Smooth muscle cell (in vitro differentiated cells): Measurements from ENCODE around the gene RBPJL. TPM values are rescaled to one million over a fixed set of nuclear protein-coding genes. Genes with fewer than 3 reads are reported as not detected.

Source experiments
- DNase-seq: peaks from one replicate; lab custom pipeline; 2025; ENCODE audit not compliant: unreplicated experiment; lab: John Stamatoyannopoulos, UW
- H2AFZ ChIP-seq: fragments of 200-600 bp; sonication (generic); 2 replicates; pipeline ENCODE4 v1.6.0; 2016; ENCODE audit warnings: antibody characterized with exemption, low read depth, mild to moderate bottlenecking
- H3F3A ChIP-seq: fragments of 200-600 bp; sonication (generic); 2 replicates; pipeline ENCODE4 v1.6.0; 2017; ENCODE audit warnings: antibody characterized with exemption, low read depth
- H3K27ac ChIP-seq: fragments of 200-600 bp; sonication (generic); 2 replicates; pipeline ENCODE4 v1.5.1; 2016; ENCODE audit warnings: low read depth, mild to moderate bottlenecking
- H3K27me3 ChIP-seq: fragments of 200-600 bp; sonication (generic); 2 replicates; pipeline ENCODE4 v1.6.1; 2016; ENCODE audit warnings: low read depth, mild to moderate bottlenecking
- H3K36me3 ChIP-seq: fragments of 200-600 bp; sonication (generic); 2 replicates; pipeline ENCODE4 v1.5.1; 2016; ENCODE audit warnings: low read depth
- H3K4me1 ChIP-seq: fragments of 200-600 bp; sonication (generic); 2 replicates; pipeline ENCODE4 v1.5.1; 2016; ENCODE audit warnings: low read depth
- H3K4me2 ChIP-seq: fragments of 200-600 bp; sonication (generic); 2 replicates; pipeline ENCODE4 v1.6.0; 2016; ENCODE audit warnings: mild to moderate bottlenecking
- H3K4me3 ChIP-seq: fragments of 200-600 bp; sonication (generic); 2 replicates; pipeline ENCODE4 v1.5.1; 2016; ENCODE audit warnings: mild to moderate bottlenecking
- H3K79me2 ChIP-seq: fragments of 200-600 bp; sonication (generic); 2 replicates; pipeline ENCODE4 v1.6.0; 2016; ENCODE audit warnings: low read depth, mild to moderate bottlenecking
- H3K9ac ChIP-seq: fragments of 200-600 bp; sonication (generic); 2 replicates; pipeline ENCODE4 v1.6.0; 2016; ENCODE audit warnings: low read depth
- H3K9me3 ChIP-seq: fragments of 200-600 bp; sonication (generic); replicated peaks from 2 replicates; pipeline ENCODE4 v1.5.1; 2016; ENCODE audit warnings: low read depth
- H4K20me1 ChIP-seq: fragments of 200-600 bp; sonication (generic); 2 replicates; pipeline ENCODE4 v1.6.0; 2016; ENCODE audit warnings: low read depth
- WGBS: methylation state at CpG from one replicate; pipeline ENCODE4 v1.1.7; 2016; ENCODE audit warnings: low lambda C conversion rate; 5-methylcytosine and 5-hydroxymethylcytosine counted together
- polyA plus RNA-seq: library from polyadenylated mRNA; unstranded; fragments of >200 nt; fragmentation: Nextera tagmentation; extraction: Ambion mirVana; gene quantifications from 2 replicates; pipeline ENCODE4 v1.2.1, GENCODE V29; 2016
- total RNA-seq: library from RNA; depleted of rRNA; stranded (reverse); fragments of >200 nt; gene quantifications from 2 replicates; pipeline ENCODE4 v1.2.3, GENCODE V29; 2014
- TF ChIP-seq, protein P1 (sequence below): fragments of 200-600 bp; sonication (generic); IDR thresholded peaks from 2 replicates; pipeline ENCODE4 v1.5.1; 2017; ENCODE audit warnings: borderline replicate concordance, mild to moderate bottlenecking, antibody characterized with exemption; ENCODE audit not compliant: insufficient read depth, poor library complexity, severe bottlenecking

The RBPJL gene
- total and polyA plus RNA-seq, 2 experiments from 2014 or later, result not detected

DNA sequence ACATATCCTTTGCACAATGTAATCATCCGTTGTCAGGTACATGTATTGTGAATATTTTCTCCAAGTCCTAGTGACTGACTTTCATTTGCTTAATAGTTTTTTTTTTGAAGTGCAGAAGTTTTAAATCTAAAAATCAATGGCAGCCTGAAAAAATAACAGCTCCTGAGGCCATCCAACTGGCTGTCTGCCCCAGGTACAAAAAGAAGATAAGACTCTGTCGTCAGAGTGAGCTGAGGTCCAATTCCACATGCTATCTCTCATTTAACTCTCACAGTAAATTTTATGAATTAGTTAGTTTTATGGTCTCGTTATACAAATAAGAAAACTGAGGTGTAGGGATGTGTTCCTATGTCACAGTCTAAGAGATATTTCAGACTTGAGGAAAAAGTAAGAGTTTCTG lies 31.3 kb upstream of the RBPJL start:
- H3K4me2 ChIP-seq, result no peak overlapping the region
- TF ChIP-seq, protein P1, sequence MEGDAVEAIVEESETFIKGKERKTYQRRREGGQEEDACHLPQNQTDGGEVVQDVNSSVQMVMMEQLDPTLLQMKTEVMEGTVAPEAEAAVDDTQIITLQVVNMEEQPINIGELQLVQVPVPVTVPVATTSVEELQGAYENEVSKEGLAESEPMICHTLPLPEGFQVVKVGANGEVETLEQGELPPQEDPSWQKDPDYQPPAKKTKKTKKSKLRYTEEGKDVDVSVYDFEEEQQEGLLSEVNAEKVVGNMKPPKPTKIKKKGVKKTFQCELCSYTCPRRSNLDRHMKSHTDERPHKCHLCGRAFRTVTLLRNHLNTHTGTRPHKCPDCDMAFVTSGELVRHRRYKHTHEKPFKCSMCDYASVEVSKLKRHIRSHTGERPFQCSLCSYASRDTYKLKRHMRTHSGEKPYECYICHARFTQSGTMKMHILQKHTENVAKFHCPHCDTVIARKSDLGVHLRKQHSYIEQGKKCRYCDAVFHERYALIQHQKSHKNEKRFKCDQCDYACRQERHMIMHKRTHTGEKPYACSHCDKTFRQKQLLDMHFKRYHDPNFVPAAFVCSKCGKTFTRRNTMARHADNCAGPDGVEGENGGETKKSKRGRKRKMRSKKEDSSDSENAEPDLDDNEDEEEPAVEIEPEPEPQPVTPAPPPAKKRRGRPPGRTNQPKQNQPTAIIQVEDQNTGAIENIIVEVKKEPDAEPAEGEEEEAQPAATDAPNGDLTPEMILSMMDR, result no peak
- no peaks in the 10 kb centered on the region for H3K27me3 ChIP-seq
- H2AFZ ChIP-seq, result no peak overlapping the region
- no peak for DNase-seq
- no peaks in the 10 kb centered on the region for H3K4me1 ChIP-seq
- WGBS, result 85% methylated on average over 3 of the region's 3 CpGs
- no peaks in the 10 kb centered on the region for H3K79me2 ChIP-seq
- H3K4me3 ChIP-seq, result no peak overlapping the region
- no peaks in the 10 kb centered on the region for H4K20me1 ChIP-seq
- no peaks in the 10 kb centered on the region for H3K9me3 ChIP-seq
- no peak overlapping the region for H3K27ac ChIP-seq
- H3F3A ChIP-seq, result no peaks in the 10 kb centered on the region
- H3K36me3 ChIP-seq, result no peaks in the 10 kb centered on the region
- no peak overlapping the region for H3K9ac ChIP-seq

DNA sequence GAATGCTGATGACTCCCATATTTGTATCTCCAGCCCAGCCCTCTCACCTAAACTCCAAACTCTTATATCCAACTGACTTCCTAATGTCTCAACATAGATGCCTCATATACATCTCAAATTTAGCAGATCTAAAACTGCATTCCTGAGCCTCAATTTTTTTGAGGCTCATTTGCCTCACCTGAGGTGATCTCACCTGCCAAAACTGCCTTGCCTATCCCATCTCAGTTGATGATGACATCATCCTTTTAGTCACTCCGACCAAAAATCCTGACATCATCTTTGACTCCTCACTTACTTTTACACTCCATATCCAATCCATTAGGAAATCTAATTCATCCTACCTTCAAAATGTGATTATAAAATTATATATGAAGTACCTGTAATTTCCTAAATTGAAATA lies 26.6 kb upstream of the RBPJL start:
- no peaks in the 10 kb centered on the region for H3K9me3 ChIP-seq
- H4K20me1 ChIP-seq, result no peaks in the 10 kb centered on the region
- no peak overlapping the region for H3K27ac ChIP-seq
- no peaks in the 10 kb centered on the region for H3K4me1 ChIP-seq
- no peak overlapping the region for H2AFZ ChIP-seq
- 41% methylated on average over 1 of the region's 1 CpG for WGBS
- no peaks in the 10 kb centered on the region for H3K27me3 ChIP-seq
- H3K9ac ChIP-seq, result no peak overlapping the region
- no peak overlapping the region for H3K4me3 ChIP-seq
- TF ChIP-seq, protein P1, result no peak
- H3K4me2 ChIP-seq, result no peak overlapping the region
- H3F3A ChIP-seq, result no peaks in the 10 kb centered on the region
- H3K36me3 ChIP-seq, result no peaks in the 10 kb centered on the region
- H3K79me2 ChIP-seq, result no peaks in the 10 kb centered on the region
- DNase-seq, result no peak

GRCh38 chr20:45282700-45283550 lies 23.7 kb upstream of the RBPJL start:
- Histone ChIP-seq H3K4me3 (no peak overlapping the region), H2AFZ (no peak overlapping the region), H4K20me1 (no peaks in the 10 kb centered on the region), H3K36me3 (no peaks in the 10 kb centered on the region), H3K27me3 (peaks cover 2% of the 10 kb centered on the region), H3K27ac (no peak overlapping the region), H3K79me2 (no peaks in the 10 kb centered on the region), H3K4me1 (no peaks in the 10 kb centered on the region), H3K9me3 (no peaks in the 10 kb centered on the region), H3K9ac (no peak overlapping the region), H3K4me2 (no peak overlapping the region), H3F3A (no peaks in the 10 kb centered on the region)
- DNase-seq, result no peak
- TF ChIP-seq, protein P1, result no peak
- 70% methylated on average over 7 of the region's 7 CpGs for whole genome bisulfite sequencing
